Mesenchymal stem cell (in vitro differentiated cells and primary cell): ENCODE measurements around the gene CCDC178.

Experiments
- DNase-seq: peaks from one replicate; pipeline ENCODE4 v3.0.0-alpha.2; 2013
- H2AFZ ChIP-seq: one replicate; pipeline ENCODE4 v1.6.1; 2013; ENCODE audit warnings: low read depth, mild to moderate bottlenecking, control low read depth, inconsistent platforms, low read length, moderate library complexity
- H2AK5ac ChIP-seq: 2 replicates; pipeline ENCODE4 v1.6.1; 2013; ENCODE audit warnings: low read length, moderate library complexity, mild to moderate bottlenecking, inconsistent platforms; ENCODE audit not compliant: severe bottlenecking
- H2BK120ac ChIP-seq: one replicate; pipeline ENCODE4 v1.6.1; 2013; ENCODE audit warnings: low read depth, mild to moderate bottlenecking, inconsistent platforms, low read length, moderate library complexity
- H2BK12ac ChIP-seq, 2 experiments: one replicate each; pipeline ENCODE4 v1.6.1; 2013; ENCODE audit warnings: inconsistent platforms in 2 of 2, low read length in 2 of 2, mild to moderate bottlenecking in 2 of 2, moderate library complexity in 2 of 2, control low read depth in 1 of 2
- H2BK15ac ChIP-seq: one replicate; pipeline ENCODE4 v1.6.1; 2013; ENCODE audit warnings: mild to moderate bottlenecking, low read depth, inconsistent platforms; ENCODE audit not compliant: poor library complexity, severe bottlenecking
- H2BK5ac ChIP-seq: 2 replicates; pipeline ENCODE4 v1.6.1; 2013; ENCODE audit warnings: low read depth, mild to moderate bottlenecking, low read length, control low read depth, inconsistent platforms; ENCODE audit not compliant: poor library complexity, severe bottlenecking
- H3K14ac ChIP-seq, 2 experiments: one replicate each; pipeline ENCODE4 v1.6.1; 2013; ENCODE audit warnings: inconsistent platforms in 2 of 2, low read length in 2 of 2, control low read depth in 1 of 2, mild to moderate bottlenecking in 1 of 2, moderate library complexity in 1 of 2
- H3K18ac ChIP-seq, 2 experiments: one replicate each; pipeline ENCODE4 v1.6.1; 2013; ENCODE audit warnings: inconsistent platforms in 2 of 2, low read length in 2 of 2, control low read depth in 1 of 2, low read depth in 1 of 2, mild to moderate bottlenecking in 1 of 2
- H3K23ac ChIP-seq, 2 experiments: one replicate each; pipeline ENCODE4 v1.6.1; 2013; ENCODE audit warnings: inconsistent platforms in 2 of 2, low read length in 2 of 2, mild to moderate bottlenecking in 2 of 2, moderate library complexity in 2 of 2, control low read depth in 1 of 2
- H3K27ac ChIP-seq: 2 replicates; pipeline ENCODE4 v1.5.1; 2013; ENCODE audit warnings: mild to moderate bottlenecking, moderate library complexity, low read length, control low read depth, inconsistent platforms; ENCODE audit not compliant: poor library complexity, severe bottlenecking
- H3K27me3 ChIP-seq, 2 experiments: 2 replicates each; pipeline versions ENCODE4 v1.6.1 to v1.7.0; 2013; ENCODE audit warnings: low read length in 2 of 2, mild to moderate bottlenecking in 2 of 2, moderate library complexity in 2 of 2, control low read depth in 1 of 2, inconsistent platforms in 1 of 2; ENCODE audit not compliant: control insufficient read depth in 1 of 2, insufficient read depth in 1 of 2
- H3K36me3 ChIP-seq, 2 experiments: 2 replicates each; pipeline versions ENCODE4 v1.6.1 to v1.7.0; 2013; ENCODE audit warnings: low read length in 2 of 2, control low read depth in 1 of 2, inconsistent platforms in 1 of 2, low read depth in 1 of 2, mild to moderate bottlenecking in 1 of 2; ENCODE audit not compliant: insufficient read depth in 2 of 2, control insufficient read depth in 1 of 2
- H3K4ac ChIP-seq, 2 experiments: one replicate each; pipeline ENCODE4 v1.6.1; 2013; ENCODE audit warnings: inconsistent platforms in 2 of 2, low read length in 2 of 2, mild to moderate bottlenecking in 2 of 2, moderate library complexity in 2 of 2, control low read depth in 1 of 2, low read depth in 1 of 2
- H3K4me1 ChIP-seq: 2 replicates; pipeline ENCODE4 v1.6.1; 2013; ENCODE audit warnings: low read depth, low read length, control low read depth; ENCODE audit not compliant: control insufficient read depth, insufficient read depth
- H3K4me2 ChIP-seq: 2 replicates; pipeline ENCODE4 v1.6.1; 2013; ENCODE audit warnings: low read length, mild to moderate bottlenecking, inconsistent platforms; ENCODE audit not compliant: poor library complexity, severe bottlenecking
- H3K4me3 ChIP-seq, 2 experiments: 2 replicates each; pipeline versions ENCODE4 v1.5.1 to v1.7.0; 2013; ENCODE audit warnings: low read length in 2 of 2, mild to moderate bottlenecking in 2 of 2, control low read depth in 1 of 2, low read depth in 1 of 2; ENCODE audit not compliant: insufficient read depth in 1 of 2
- H3K79me1 ChIP-seq: replicated peaks from 2 replicates; pipeline ENCODE4 v1.6.1; 2013; ENCODE audit warnings: mild to moderate bottlenecking, control low read depth, low read length, inconsistent platforms; ENCODE audit not compliant: poor library complexity, severe bottlenecking
- H3K9ac ChIP-seq: 2 replicates; pipeline ENCODE4 v1.7.0; 2013; ENCODE audit warnings: mild to moderate bottlenecking, low read length, moderate library complexity
- H3K9me3 ChIP-seq: 2 replicates; pipeline ENCODE4 v1.7.0; 2013; ENCODE audit warnings: mild to moderate bottlenecking, low read length; ENCODE audit not compliant: control insufficient read depth
- H4K8ac ChIP-seq: one replicate; pipeline ENCODE4 v1.6.1; 2013; ENCODE audit warnings: inconsistent platforms, mild to moderate bottlenecking, low read length, moderate library complexity
- H4K91ac ChIP-seq: one replicate; pipeline ENCODE4 v1.6.1; 2013; ENCODE audit warnings: mild to moderate bottlenecking, low read length, inconsistent platforms
- WGBS: methylation state at CpG from one replicate; pipeline ENCODE4 v1.1.7; 2013; ENCODE audit warnings: mixed read lengths; 5-methylcytosine and 5-hydroxymethylcytosine counted together

CCDC178 gene

DNA sequence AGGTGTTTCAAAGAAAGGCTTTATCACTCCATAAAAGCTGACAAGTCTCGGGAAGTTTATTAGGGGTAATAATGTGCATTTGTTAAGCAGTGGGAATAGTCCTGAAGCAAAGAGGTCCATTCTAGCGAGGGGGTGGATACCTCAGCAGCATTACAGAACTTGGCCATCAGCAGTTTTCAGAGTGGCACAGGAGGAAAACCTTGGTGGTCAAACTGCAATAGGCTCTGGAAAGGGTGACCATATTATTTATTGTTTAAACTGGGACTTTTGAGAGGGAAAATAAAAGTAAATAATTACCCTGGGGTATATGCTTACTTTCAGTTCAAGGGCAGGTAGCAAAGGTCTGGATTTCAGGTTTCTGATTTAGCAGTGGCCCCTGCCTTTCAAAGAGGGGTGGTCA is 552.2 kb downstream of the CCDC178 start:
- Histone ChIP-seq H3K79me1 (no peaks in the 10 kb centered on the region), H4K91ac (no peak overlapping the region), H3K9ac (no peak overlapping the region), H3K27ac (no peak overlapping the region), H2BK12ac (no peak overlapping the region), H4K8ac (no peak overlapping the region), H3K23ac (no peak overlapping the region), H3K4me3 (no peak overlapping the region), H2BK5ac (no peak overlapping the region), H3K4ac (no peak overlapping the region), H3K14ac (no peak overlapping the region), H2BK120ac (no peak overlapping the region), H2BK15ac (no peak overlapping the region), H2AFZ (no peak overlapping the region), H3K4me2 (no peak overlapping the region), H2AK5ac (no peak overlapping the region), H3K4me1 (no peaks in the 10 kb centered on the region), H3K36me3 (no peaks in the 10 kb centered on the region), H3K27me3 (no peaks in the 10 kb centered on the region), H3K18ac (no peak overlapping the region), H3K9me3 (no peaks in the 10 kb centered on the region)
- no peak for DNase-seq
- 61% methylated on average over 2 of the region's 2 CpGs for WGBS
